CD4-positive, alpha-beta T cell (primary cell): ENCODE data around the gene DCAF15. TPM values are rescaled to one million over a fixed set of nuclear protein-coding genes. Genes with fewer than 3 reads are reported as not detected.
A peak's percentile ranks its signal among the peaks of the same experiment; 100 is the strongest.

ENCODE experiments used
- ATAC-seq: fragments of 200-7000 bp; cut with Tn5 transposase; one replicate; pipeline ENCODE4 v1.10.0; 2022; ENCODE audit warnings: mild to moderate bottlenecking; ENCODE audit not compliant: poor library complexity
- CTCF ChIA-PET: fragments of 350-600 bp; sonication (Branson Sonifier 250); formaldehyde crosslinking; loops from one replicate; lab custom pipeline; 2021; ENCODE audit warnings: antibody characterized with exemption, inconsistent platforms; lab: Charles Lee
- POLR2A ChIA-PET: fragments of 350-600 bp; sonication (Branson Sonifier 250); formaldehyde crosslinking; loops from one replicate; lab custom pipeline; 2021; ENCODE audit warnings: antibody characterized with exemption, inconsistent platforms; lab: Charles Lee
- DNase-seq, 14 experiments: peaks; one replicate each; pipeline ENCODE4 v3.0.0-alpha.2; 2013 to 2020; ENCODE audit warnings: mixed read lengths in 2 of 14
- H3K27ac ChIP-seq, 2 donors: one replicate each; pipeline versions ENCODE4 v1.5.1 to v1.7.0; 2013; ENCODE audit warnings: low read length in 2 of 2, low read depth in 1 of 2, mild to moderate bottlenecking in 1 of 2
- H3K27me3 ChIP-seq, 2 experiments: 1 replicate in 1 of 2; 2 replicates in 1 of 2; pipeline versions ENCODE4 v1.6.1 to v1.7.0; 2013; ENCODE audit warnings: low read length in 2 of 2, control low read depth in 1 of 2, mild to moderate bottlenecking in 1 of 2, moderate library complexity in 1 of 2; ENCODE audit not compliant: insufficient read depth in 2 of 2, control insufficient read depth in 1 of 2
- H3K36me3 ChIP-seq: one replicate; pipeline ENCODE4 v1.6.1; 2013; ENCODE audit warnings: low read length, control low read depth; ENCODE audit not compliant: insufficient read depth
- H3K4me1 ChIP-seq: one replicate; pipeline ENCODE4 v1.6.1; 2013; ENCODE audit warnings: low read length, control low read depth; ENCODE audit not compliant: insufficient read depth
- H3K4me3 ChIP-seq: one replicate; pipeline ENCODE4 v1.5.1; 2013; ENCODE audit warnings: mild to moderate bottlenecking, low read length, moderate library complexity
- H3K9me3 ChIP-seq, 2 experiments: 1 replicate in 1 of 2; 2 replicates in 1 of 2; pipeline versions ENCODE4 v1.6.1 to v1.7.0; 2013; ENCODE audit warnings: low read length in 2 of 2, mild to moderate bottlenecking in 2 of 2, control low read depth in 1 of 2, moderate library complexity in 1 of 2; ENCODE audit not compliant: control insufficient read depth in 1 of 2, insufficient read depth in 1 of 2
- H3K27ac Mint-ChIP-seq: one replicate; pipeline ENCODE4 v1.8.0; 2020; ENCODE audit warnings: mixed read lengths
- H3K27me3 Mint-ChIP-seq: one replicate; pipeline ENCODE4 v1.8.0; 2021; ENCODE audit warnings: mixed read lengths
- H3K36me3 Mint-ChIP-seq: one replicate; pipeline ENCODE4 v1.8.0; 2021; ENCODE audit warnings: low read depth, mixed read lengths
- H3K4me1 Mint-ChIP-seq: one replicate; pipeline ENCODE4 v1.8.0; 2021; ENCODE audit warnings: low read depth, mixed read lengths
- H3K4me3 Mint-ChIP-seq: one replicate; pipeline ENCODE4 v1.8.0; 2020; ENCODE audit warnings: mild to moderate bottlenecking, mixed read lengths
- H3K9me3 Mint-ChIP-seq: one replicate; pipeline ENCODE4 v1.8.0; 2020; ENCODE audit warnings: mixed read lengths
- CTCF ChIP-seq: fragments of 200-600 bp; IDR thresholded peaks from one replicate; pipeline ENCODE4 v1.8.0; 2022; ENCODE audit warnings: antibody characterized with exemption, mild to moderate bottlenecking
- intact Hi-C, 2 experiments: fragments of 100-400 bp; cut with DNase I in 1 of 2; cut with micrococcal nuclease in 1 of 2; formaldehyde crosslinking; loops; one replicate each; pipeline versions ENCODE4 v1.15.1 to v1.9.0; 2023 to 2025; cut with DNase I, micrococcal nuclease
- total RNA-seq, 174 experiments: library from RNA in 2 of 174; stranded (reverse) in 2 of 174; gene quantifications; one replicate each; pipeline ENCODE4 v1.2.3 and lab custom pipeline; 2021 to 2026

Gene DCAF15
- total RNA-seq, 2 experiments from 2014 or later = 84.9 to 85.0 TPM

- ChIA-PET POLR2A (no interaction called here), CTCF (no interaction called here)
- TF ChIP-seq CTCF = no peak
- Mint-ChIP-seq H3K4me3 (no peak overlapping the region), H3K36me3 (peaks cover 46% of the 10 kb centered on the region), H3K27ac (peak overlapping the region; percentile 36), H3K9me3 (no peaks in the 10 kb centered on the region), H3K27me3 (no peaks in the 10 kb centered on the region), H3K4me1 (no peaks in the 10 kb centered on the region)
- peaks cover 60% of the 10 kb centered on the region for H3K36me3 ChIP-seq
- H3K27me3 ChIP-seq = no peaks in the 10 kb centered on the region
- ATAC-seq = no peak
- no peaks in the 10 kb centered on the region for H3K9me3 ChIP-seq
- intact Hi-C loops = no loop called here
- H3K4me3 ChIP-seq = no peak overlapping the region
- DNase-seq = no peak
- H3K27ac ChIP-seq = no peak overlapping the region
- peaks cover 3% of the 10 kb centered on the region for H3K4me1 ChIP-seq
Observed at GRCh38 chr19:13964776-13965175, 12.5 kb downstream of the DCAF15 start.

- peaks cover 59% of the 10 kb centered on the region for H3K36me3 ChIP-seq
- Mint-ChIP-seq H3K9me3 (no peaks in the 10 kb centered on the region), H3K27ac (no peak overlapping the region)
Observed at GRCh38 chr19:13965377-13965896, 13.1 kb downstream of the DCAF15 start.

GRCh38 chr19:13965926-13966683 lies 13.8 kb downstream of the DCAF15 start:
- ChIA-PET CTCF (no interaction called here), POLR2A (no interaction called here)
- H3K4me3 Mint-ChIP-seq = no peak overlapping the region
- H3K27ac ChIP-seq = no peak overlapping the region
- no peaks in the 10 kb centered on the region for H3K9me3 Mint-ChIP-seq
- intact Hi-C loops = no loop called here
- no peaks in the 10 kb centered on the region for H3K4me1 Mint-ChIP-seq
- H3K27ac Mint-ChIP-seq = no peak overlapping the region
- H3K36me3 Mint-ChIP-seq = peaks cover 52% of the 10 kb centered on the region
- no peaks in the 10 kb centered on the region for H3K27me3 Mint-ChIP-seq
- no peaks in the 10 kb centered on the region for H3K4me1 ChIP-seq
- no peak for DNase-seq
- H3K27me3 ChIP-seq = no peaks in the 10 kb centered on the region
- peaks cover 53% of the 10 kb centered on the region for H3K36me3 ChIP-seq
- no peak overlapping the region for H3K4me3 ChIP-seq
- ATAC-seq = no peak
- no peaks in the 10 kb centered on the region for H3K9me3 ChIP-seq
- no peak for TF ChIP-seq CTCF

More at GRCh38 chr19:13965377-13965896, 13.1 kb downstream of the DCAF15 start:
- Histone ChIP-seq H3K27me3 (no peaks in the 10 kb centered on the region), H3K4me1 (peaks cover 2% of the 10 kb centered on the region), H3K27ac (no peak overlapping the region), H3K4me3 (no peak overlapping the region), H3K9me3 (no peaks in the 10 kb centered on the region)
- TF ChIP-seq CTCF = no peak
- Mint-ChIP-seq H3K4me3 (no peak overlapping the region), H3K27me3 (no peaks in the 10 kb centered on the region), H3K36me3 (peaks cover 51% of the 10 kb centered on the region), H3K4me1 (no peaks in the 10 kb centered on the region)
- ChIA-PET POLR2A (no interaction called here), CTCF (no interaction called here)
- intact Hi-C loops = no loop called here
- no peak for ATAC-seq
- DNase-seq = no peak
